ENCODE results near the gene TCHP. TPM values are rescaled to one million over a fixed set of nuclear protein-coding genes. Genes with fewer than 3 reads are reported as not detected.

The TCHP gene
- total RNA-seq, 1 experiment from 2014 or later, result 28.0 TPM

GRCh38 chr12:109905301-109905700 is 5.2 kb downstream of the TCHP start:
- H3K4me1 Mint-ChIP-seq (ENCODE audit: low read depth, unreplicated experiment), result peaks cover 15% of the 10 kb centered on the region
- CTCF ChIA-PET, result no interaction called here
- peak overlapping the region; percentile 32 for H3K27ac Mint-ChIP-seq (ENCODE audit: unreplicated experiment)

DNA sequence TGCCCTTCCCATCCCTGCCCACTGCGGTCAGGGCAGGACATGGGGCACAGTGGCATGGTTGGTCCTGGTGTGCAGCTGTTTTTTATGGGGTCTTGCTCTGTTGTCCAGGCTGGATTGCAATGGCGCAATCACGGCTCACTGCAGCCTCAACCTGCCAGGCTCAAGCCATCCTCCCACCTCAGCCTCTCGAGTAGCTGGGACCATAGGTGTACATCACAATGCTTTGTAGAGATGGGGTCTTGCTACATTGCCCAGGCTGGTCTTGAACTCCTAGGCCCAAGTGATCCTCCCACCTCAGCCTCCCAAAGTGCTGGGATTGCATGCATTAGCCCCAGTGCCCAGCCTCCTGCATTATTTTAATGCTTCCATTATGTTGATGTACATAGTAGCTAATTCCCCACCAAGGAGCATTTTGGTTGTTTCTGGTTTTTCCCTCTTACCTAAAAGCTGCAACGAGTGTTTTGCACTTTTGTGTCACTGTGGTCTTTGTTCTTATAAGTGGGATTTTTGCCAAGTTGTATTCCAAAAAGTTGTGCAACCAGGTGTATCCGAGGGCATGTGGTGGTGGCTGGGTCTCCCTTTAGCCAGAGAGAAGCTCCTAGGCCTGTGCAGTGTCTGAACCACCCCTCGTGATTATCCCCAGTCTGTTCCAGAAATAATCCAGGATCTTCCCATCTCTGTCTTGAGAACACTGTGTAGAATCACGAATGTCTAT is 10.3 kb downstream of the TCHP start:
- intact Hi-C loops (cut with micrococcal nuclease; ENCODE audit: unreplicated experiment), result no loop called here
- CTCF ChIA-PET, result interaction anchor here (1.0 kb wide), 1 partner anchor 58 kb away, joined by 3 read pairs; no protein-coding TSS in a partner anchor
- Mint-ChIP-seq H3K4me1 (ENCODE audit: low read depth, unreplicated experiment) (no peaks in the 10 kb centered on the region), H3K36me3 (ENCODE audit: insufficient read depth, unreplicated experiment) (peaks cover 36% of the 10 kb centered on the region), H3K27me3 (ENCODE audit: unreplicated experiment) (no peaks in the 10 kb centered on the region), H3K27ac (ENCODE audit: unreplicated experiment) (no peak overlapping the region), H3K9me3 (ENCODE audit: low read depth, unreplicated experiment) (no peaks in the 10 kb centered on the region), H3K4me3 (ENCODE audit: low read depth, unreplicated experiment) (no peak overlapping the region)
- no peak for TF ChIP-seq CTCF (IDR thresholded peaks at IDR 0.05; ENCODE audit: unreplicated experiment)
- DNase-seq, result no peak
- no TSS peak for BruUV-seq (replicated peaks)

More at GRCh38 chr12:109905301-109905700, 5.2 kb downstream of the TCHP start:
- H3K9me3 Mint-ChIP-seq (ENCODE audit: low read depth, unreplicated experiment), result no peaks in the 10 kb centered on the region
- no peak overlapping the region for H3K4me3 Mint-ChIP-seq (ENCODE audit: low read depth, unreplicated experiment)
- no TSS peak for BruUV-seq (replicated peaks)
- intact Hi-C loops (cut with micrococcal nuclease; ENCODE audit: unreplicated experiment), result no loop called here
- no peak for TF ChIP-seq CTCF (IDR thresholded peaks at IDR 0.05; ENCODE audit: unreplicated experiment)
- DNase-seq, result no peak
- H3K27me3 Mint-ChIP-seq (ENCODE audit: unreplicated experiment), result no peaks in the 10 kb centered on the region
- H3K36me3 Mint-ChIP-seq (ENCODE audit: insufficient read depth, unreplicated experiment), result peaks cover 54% of the 10 kb centered on the region

DNA sequence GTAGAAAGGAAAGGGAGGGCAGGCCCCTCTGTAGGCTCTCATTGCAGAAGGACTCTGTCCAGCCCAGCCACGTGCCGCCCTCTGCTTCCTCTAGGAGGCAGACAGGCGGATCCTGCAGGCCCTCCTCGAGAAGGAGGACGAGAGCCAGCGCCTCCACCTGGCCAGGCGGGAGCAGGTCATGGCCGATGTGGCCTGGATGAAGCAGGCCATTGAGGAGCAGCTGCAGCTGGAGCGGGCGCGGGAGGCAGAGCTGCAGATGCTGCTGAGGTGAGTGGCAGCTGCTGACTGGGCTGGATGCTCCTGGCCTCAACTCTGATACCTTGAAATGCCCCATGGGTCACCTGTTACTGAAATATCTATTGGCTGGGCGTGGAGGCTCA is 10.9 kb downstream of the TCHP start:
- Mint-ChIP-seq H3K9me3 (ENCODE audit: low read depth, unreplicated experiment) (no peaks in the 10 kb centered on the region), H3K27ac (ENCODE audit: unreplicated experiment) (no peak overlapping the region), H3K27me3 (ENCODE audit: unreplicated experiment) (no peaks in the 10 kb centered on the region), H3K4me3 (ENCODE audit: low read depth, unreplicated experiment) (no peak overlapping the region), H3K4me1 (ENCODE audit: low read depth, unreplicated experiment) (no peaks in the 10 kb centered on the region), H3K36me3 (ENCODE audit: insufficient read depth, unreplicated experiment) (peaks cover 40% of the 10 kb centered on the region)
- intact Hi-C loops (cut with micrococcal nuclease; ENCODE audit: unreplicated experiment), result no loop called here
- CTCF ChIA-PET, result no interaction called here
- no TSS peak for BruUV-seq (replicated peaks)
- DNase-seq, result peak; percentile 36
- TF ChIP-seq CTCF (IDR thresholded peaks at IDR 0.05; ENCODE audit: unreplicated experiment), result no peak

DNA sequence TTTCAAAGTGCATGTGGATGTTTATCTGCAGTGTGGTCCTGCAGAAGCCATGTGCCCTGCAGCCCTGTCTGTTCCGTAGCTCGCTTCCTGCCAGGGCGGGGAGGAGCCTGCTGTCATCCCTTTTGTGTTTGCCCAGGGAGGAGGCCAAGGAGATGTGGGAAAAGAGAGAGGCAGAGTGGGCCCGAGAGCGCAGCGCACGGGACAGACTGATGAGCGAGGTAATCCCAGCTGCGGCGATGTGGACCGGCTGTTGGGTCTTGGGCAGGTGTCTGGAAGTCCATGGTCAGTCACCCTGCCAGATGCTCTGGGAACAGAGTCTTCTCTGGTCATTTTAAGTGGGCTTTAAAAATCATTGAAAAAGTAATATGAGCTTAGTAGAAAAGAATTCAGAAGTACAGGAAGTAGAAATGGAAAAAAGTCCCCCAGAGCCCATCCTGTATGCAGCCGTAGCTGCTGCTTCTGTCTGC is 12.8 kb downstream of the TCHP start:
- no peaks in the 10 kb centered on the region for H3K9me3 Mint-ChIP-seq (ENCODE audit: low read depth, unreplicated experiment)
- CTCF ChIA-PET, result no interaction called here
- peaks cover 40% of the 10 kb centered on the region for H3K36me3 Mint-ChIP-seq (ENCODE audit: insufficient read depth, unreplicated experiment)

More for the DNA sequence above, 12.8 kb downstream of the TCHP start:
- BruUV-seq (replicated peaks), result no TSS peak
- TF ChIP-seq CTCF (IDR thresholded peaks at IDR 0.05; ENCODE audit: unreplicated experiment), result no peak
- no peak for DNase-seq
- intact Hi-C loops (cut with micrococcal nuclease; ENCODE audit: unreplicated experiment), result no loop called here
- Mint-ChIP-seq H3K27ac (ENCODE audit: unreplicated experiment) (no peak overlapping the region), H3K27me3 (ENCODE audit: unreplicated experiment) (no peaks in the 10 kb centered on the region), H3K4me1 (ENCODE audit: low read depth, unreplicated experiment) (no peaks in the 10 kb centered on the region), H3K4me3 (ENCODE audit: low read depth, unreplicated experiment) (no peak overlapping the region)

Measured in Calu3 (cell line).